Gastrocnemius medialis (tissue), 4 donors: Measurements from ENCODE around the gene MKI67.

Source experiments
- POLR2A ChIP-seq, 2 donors: fragments of 450-650 bp; IDR thresholded peaks; one replicate each; pipeline ENCODE4 v1.6.1; 2017; ENCODE audit warnings: antibody characterized with exemption in 2 of 2, mild to moderate bottlenecking in 2 of 2, moderate library complexity in 2 of 2
- TF ChIP-seq, protein P1 (sequence below), 5 experiments: fragments of 450-650 bp in 3 of 5; fragments of 200-600 bp in 2 of 5; sonication (generic) in 2 of 5; IDR thresholded peaks in 4 of 5; conservative IDR thresholded peaks in 1 of 5; 1 replicate in 4 of 5; 2 replicates in 1 of 5; pipeline ENCODE4 v1.5.1; 2016 to 2019; ENCODE audit warnings: antibody characterized with exemption in 5 of 5, mild to moderate bottlenecking in 3 of 5, moderate library complexity in 3 of 5

DNA sequence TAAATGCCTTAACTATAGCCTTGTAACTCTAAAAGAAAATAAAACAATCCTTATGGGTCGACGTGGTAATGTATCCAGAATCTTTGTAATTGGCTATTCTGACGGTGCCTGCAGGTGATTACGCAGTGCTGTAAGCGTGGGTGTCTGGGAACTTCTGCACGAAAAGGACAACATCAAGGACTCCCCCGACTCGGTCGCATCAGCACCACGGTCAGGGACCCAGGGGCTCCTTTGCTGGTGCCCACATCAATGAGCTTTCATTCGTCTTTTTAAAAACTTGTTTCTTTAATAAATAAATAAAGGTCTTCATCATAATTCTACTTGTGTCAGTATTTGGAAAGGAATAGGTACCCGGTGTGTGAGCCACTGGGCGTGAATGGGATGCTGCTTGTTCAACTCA, 13.2 kb downstream of the MKI67 start:
- TF ChIP-seq, protein P1, sequence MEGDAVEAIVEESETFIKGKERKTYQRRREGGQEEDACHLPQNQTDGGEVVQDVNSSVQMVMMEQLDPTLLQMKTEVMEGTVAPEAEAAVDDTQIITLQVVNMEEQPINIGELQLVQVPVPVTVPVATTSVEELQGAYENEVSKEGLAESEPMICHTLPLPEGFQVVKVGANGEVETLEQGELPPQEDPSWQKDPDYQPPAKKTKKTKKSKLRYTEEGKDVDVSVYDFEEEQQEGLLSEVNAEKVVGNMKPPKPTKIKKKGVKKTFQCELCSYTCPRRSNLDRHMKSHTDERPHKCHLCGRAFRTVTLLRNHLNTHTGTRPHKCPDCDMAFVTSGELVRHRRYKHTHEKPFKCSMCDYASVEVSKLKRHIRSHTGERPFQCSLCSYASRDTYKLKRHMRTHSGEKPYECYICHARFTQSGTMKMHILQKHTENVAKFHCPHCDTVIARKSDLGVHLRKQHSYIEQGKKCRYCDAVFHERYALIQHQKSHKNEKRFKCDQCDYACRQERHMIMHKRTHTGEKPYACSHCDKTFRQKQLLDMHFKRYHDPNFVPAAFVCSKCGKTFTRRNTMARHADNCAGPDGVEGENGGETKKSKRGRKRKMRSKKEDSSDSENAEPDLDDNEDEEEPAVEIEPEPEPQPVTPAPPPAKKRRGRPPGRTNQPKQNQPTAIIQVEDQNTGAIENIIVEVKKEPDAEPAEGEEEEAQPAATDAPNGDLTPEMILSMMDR (IDR thresholded peaks at IDR 0.05 in 4 of 5, conservative IDR thresholded peaks at IDR 0.05 in 1 of 5), result no peak
- no peak for TF ChIP-seq POLR2A (IDR thresholded peaks at IDR 0.05)
